B cell (primary cell): ENCODE data around the gene MGMT. TPM values are rescaled to one million over a fixed set of nuclear protein-coding genes. Genes with fewer than 3 reads are reported as not detected.

Source experiments
- ATAC-seq: fragments of 200-7000 bp; cut with Tn5 transposase; one replicate; pipeline ENCODE4 v1.10.0; 2021; ENCODE audit warnings: low read depth, mild to moderate bottlenecking, moderate number of reproducible peaks, moderate library complexity
- CTCF ChIA-PET: fragments of 350-600 bp; sonication (Branson Sonifier 250); formaldehyde crosslinking; loops from one replicate; lab custom pipeline; 2021; ENCODE audit warnings: antibody characterized with exemption, inconsistent platforms; lab: Charles Lee
- POLR2A ChIA-PET: fragments of 350-600 bp; sonication (Branson Sonifier 250); formaldehyde crosslinking; loops from one replicate; lab custom pipeline; 2021; ENCODE audit warnings: antibody characterized with exemption; lab: Charles Lee
- DNase-seq: peaks from one replicate; pipeline ENCODE4 v3.0.0; 2013
- H2AFZ ChIP-seq: 2 replicates; pipeline ENCODE4 v1.6.1; 2012; ENCODE audit warnings: mild to moderate bottlenecking, low read depth, low read length; ENCODE audit not compliant: insufficient read depth, poor library complexity, severe bottlenecking
- H3K27ac ChIP-seq, 2 donors: 1 replicate in 1 of 2; 2 replicates in 1 of 2; pipeline ENCODE4 v1.5.1; 2012 to 2013; ENCODE audit warnings: low read length in 2 of 2, mild to moderate bottlenecking in 2 of 2, moderate library complexity in 1 of 2
- H3K27me3 ChIP-seq, 4 experiments: fragments of 200-600 bp in 1 of 4; sonication (generic) in 1 of 4; replicated peaks in 1 of 4; 1 replicate in 2 of 4; 2 replicates in 2 of 4; pipeline versions ENCODE4 v1.6.1 to v1.7.0; 2013 to 2016; ENCODE audit warnings: low read length in 3 of 4, mild to moderate bottlenecking in 2 of 4, mixed read lengths in 1 of 4, moderate library complexity in 1 of 4; ENCODE audit not compliant: insufficient read depth in 4 of 4, control insufficient read depth in 3 of 4; ENCODE audit errors: control extremely low read depth in 1 of 4
- H3K36me3 ChIP-seq, 2 experiments: replicated peaks in 1 of 2; 1 replicate in 1 of 2; 2 replicates in 1 of 2; pipeline versions ENCODE4 v1.6.1 to v1.7.1; 2013; ENCODE audit warnings: low read length in 1 of 2; ENCODE audit not compliant: insufficient read depth in 2 of 2, control insufficient read depth in 1 of 2; ENCODE audit errors: control extremely low read depth in 1 of 2, extremely low read depth in 1 of 2
- H3K4me1 ChIP-seq, 2 donors: fragments of 200-600 bp in 1 of 2; sonication (generic) in 1 of 2; 1 replicate in 1 of 2; 2 replicates in 1 of 2; pipeline versions ENCODE4 v1.5.1 to v1.6.1; 2013 to 2017; ENCODE audit warnings: low read length in 2 of 2; ENCODE audit not compliant: control insufficient read depth in 2 of 2, insufficient read depth in 2 of 2
- H3K4me2 ChIP-seq: replicated peaks from 2 replicates; pipeline ENCODE3; 2012; ENCODE audit warnings: mild to moderate bottlenecking, low read depth, low read length; ENCODE audit not compliant: poor library complexity, severe bottlenecking
- H3K4me3 ChIP-seq, 5 experiments: fragments of 200-600 bp in 1 of 5; sonication (generic) in 1 of 5; 1 replicate in 3 of 5; 2 replicates in 2 of 5; pipeline versions ENCODE4 v1.5.1 to v1.7.0; 2011 to 2016; ENCODE audit warnings: low read length in 4 of 5, mild to moderate bottlenecking in 4 of 5, low read depth in 2 of 5, control low read depth in 1 of 5, moderate library complexity in 1 of 5; ENCODE audit not compliant: insufficient read depth in 1 of 5; ENCODE audit errors: control extremely low read depth in 1 of 5, extremely low read depth in 1 of 5
- H3K79me2 ChIP-seq: fragments of 200-600 bp; sonication (generic); one replicate; pipeline ENCODE4 v1.6.0; 2016; ENCODE audit warnings: low read length; ENCODE audit not compliant: control insufficient read depth, insufficient read depth
- H3K9ac ChIP-seq: fragments of 200-600 bp; sonication (generic); 2 replicates; pipeline ENCODE4 v1.6.1; 2017; ENCODE audit warnings: mild to moderate bottlenecking, low read length, moderate library complexity
- H3K9me3 ChIP-seq, 3 donors: one replicate each; pipeline versions ENCODE4 v1.6.1 to v1.7.1; 2013; ENCODE audit warnings: low read length in 2 of 3; ENCODE audit not compliant: control insufficient read depth in 2 of 3, insufficient read depth in 1 of 3; ENCODE audit errors: control extremely low read depth in 1 of 3
- H4K20me1 ChIP-seq: 2 replicates; pipeline ENCODE4 v1.6.0; 2012; ENCODE audit warnings: mild to moderate bottlenecking, low read length; ENCODE audit not compliant: insufficient read depth, control insufficient read depth, poor library complexity, severe bottlenecking
- H3K27ac Mint-ChIP-seq: one replicate; pipeline ENCODE4 v1.8.0; 2021; ENCODE audit warnings: mixed read lengths
- H3K27me3 Mint-ChIP-seq: one replicate; pipeline ENCODE4 v1.8.0; 2021; ENCODE audit warnings: mixed read lengths
- H3K4me1 Mint-ChIP-seq: one replicate; pipeline ENCODE4 v1.8.0; 2021; ENCODE audit warnings: mixed read lengths
- H3K4me3 Mint-ChIP-seq: one replicate; pipeline ENCODE4 v1.8.0; 2021; ENCODE audit warnings: mixed read lengths
- H3K9me3 Mint-ChIP-seq: one replicate; pipeline ENCODE4 v1.8.0; 2022; ENCODE audit warnings: mixed read lengths; ENCODE audit not compliant: insufficient read depth
- CTCF ChIP-seq: fragments of 200-600 bp; IDR thresholded peaks from one replicate; pipeline ENCODE4 v1.8.0; 2022; ENCODE audit warnings: antibody characterized with exemption, mild to moderate bottlenecking
- EZH2 ChIP-seq: IDR thresholded peaks from 2 replicates; pipeline ENCODE4 v1.6.1; 2012; ENCODE audit warnings: borderline replicate concordance, low read depth, mild to moderate bottlenecking, moderate library complexity, low read length; ENCODE audit not compliant: insufficient read depth, poor library complexity, severe bottlenecking
- WGBS: methylation state at CpG from one replicate; pipeline ENCODE4 v1.1.5; 2013; ENCODE audit warnings: missing lambda C conversion rate; ENCODE audit not compliant: insufficient coverage; 5-methylcytosine and 5-hydroxymethylcytosine counted together
- intact Hi-C: fragments of 100-400 bp; cut with micrococcal nuclease; formaldehyde crosslinking; loops from one replicate; pipeline ENCODE4 v1.10.0; 2022
- polyA plus RNA-seq: library from polyadenylated mRNA; depleted of rRNA; stranded (reverse); fragments of >200 nt; gene quantifications from 2 replicates; pipeline ENCODE4 v1.2.3, GENCODE V29; 2012
- total RNA-seq, 2 donors: library from RNA; stranded (reverse); fragments of 120-200 nt in 1 of 2; gene quantifications; 1 replicate in 1 of 2; 2 replicates in 1 of 2; pipeline versions ENCODE4 v1.2.3 to v1.2.4, GENCODE V29; 2013 to 2022

MGMT gene
- total and polyA plus RNA-seq, 2 donors (not counting 1 experiment from before 2014, with no cell fraction given): 16.6 to 87.7 TPM

GRCh38 chr10:129756912-129757901, 290.2 kb downstream of the MGMT start:
- Histone ChIP-seq H3K4me1 (peaks cover 0 to 4% of the 10 kb centered on the region in 2 donors), H3K27me3 (no peaks in the 10 kb centered on the region), H3K4me3 (no peak overlapping the region), H3K79me2 (no peaks in the 10 kb centered on the region), H3K27ac (no peak overlapping the region), H3K9me3 (peaks cover 1 to 27% (median 11%) of the 10 kb centered on the region in 3 donors), H2AFZ (no peak overlapping the region), H4K20me1 (no peaks in the 10 kb centered on the region), H3K4me2 (peak overlapping the region; percentile 18), H3K9ac (no peak overlapping the region), H3K36me3 (peaks cover 0 to 21% of the 10 kb centered on the region in 2 experiments)
- TF ChIP-seq EZH2: no peak
- no peak for TF ChIP-seq CTCF
- ChIA-PET CTCF (no interaction called here), POLR2A (no interaction called here)
- ATAC-seq: no peak
- WGBS: 23% methylated on average over 15 of the region's 21 CpGs
- no peaks in the 10 kb centered on the region for H3K27me3 Mint-ChIP-seq
- peaks cover 11% of the 10 kb centered on the region for H3K4me1 Mint-ChIP-seq
- H3K4me3 Mint-ChIP-seq: peak overlapping the region; percentile 56
- H3K27ac Mint-ChIP-seq: no peak overlapping the region
- peaks cover 2% of the 10 kb centered on the region for H3K9me3 Mint-ChIP-seq
- DNase-seq: no peak
- intact Hi-C loops: no loop called here
